ENCODE data around the gene MEG3. TPM values are rescaled to one million over a fixed set of nuclear protein-coding genes. Genes with fewer than 3 reads are reported as not detected.
A peak's percentile ranks its signal among the peaks of the same experiment; 100 is the strongest.

The MEG3 gene
- total RNA-seq, 1 experiment from 2014 or later: 338 TPM

- no peak for TF ChIP-seq ZNF263 (CRISPR knock-in tag; IDR thresholded peaks at IDR 0.05; ENCODE audit: low read depth)
- TF ChIP-seq IRF1 (CRISPR knock-in tag; IDR thresholded peaks at IDR 0.05): no peak
- TF ChIP-seq HMGA2 (CRISPR knock-in tag; IDR thresholded peaks at IDR 0.05): no peak
- Mint-ChIP-seq H3K4me1 (peaks cover 54% of the 10 kb centered on the region), H3K9me3 (0 out of 2 replicates have a peak, but pooled peaks cover 7% of the 10 kb centered on the region), H3K36me3 (peaks cover 24% of the 10 kb centered on the region), H3K27ac (peak overlapping the region; percentile 64; the same call in 1 of the 2 replicates), H3K4me3 (peak overlapping the region; percentile 31), H3K27me3 (ENCODE audit: low read depth) (peaks cover 64% of the 10 kb centered on the region)
- ChIA-PET POLR2A (no interaction called here), CTCF (interaction anchor here (0.8 to 5.1 kb wide), 8 partner anchors 17 to 333 kb away, joined by 3 to 35 read pairs (median 4); no protein-coding TSS in a partner anchor)
- peak; percentile 40 for ATAC-seq
- peak; percentile 44 for DNase-seq (ENCODE audit: low spot score)
Observed at GRCh38 chr14:100902295-100903133, 76.6 kb downstream of the MEG3 start.

- peaks cover 30% of the 10 kb centered on the region for H3K36me3 Mint-ChIP-seq
- DNase-seq (ENCODE audit: low spot score) (no peak), ATAC-seq (no peak)
- ChIA-PET CTCF (interaction anchor here (0.8 to 1.7 kb wide), 5 partner anchors 18 to 333 kb away, joined by 3 to 5 read pairs (median 4); no protein-coding TSS in a partner anchor), POLR2A (no interaction called here)
- no peak overlapping the region for H3K27ac Mint-ChIP-seq
- peak overlapping the region; percentile 10; the same call in 1 of the 2 replicates for H3K4me3 Mint-ChIP-seq
- peaks cover 64% of the 10 kb centered on the region for H3K27me3 Mint-ChIP-seq (ENCODE audit: low read depth)
- H3K9me3 Mint-ChIP-seq: 0 out of 2 replicates have a peak, but pooled peaks cover 7% of the 10 kb centered on the region
- H3K4me1 Mint-ChIP-seq: peaks cover 52% of the 10 kb centered on the region
- TF ChIP-seq FOXP4 (CRISPR knock-in tag; IDR thresholded peaks at IDR 0.05) (no peak), ESRRA (CRISPR knock-in tag; IDR thresholded peaks at IDR 0.05; ENCODE audit: borderline replicate concordance) (no peak), ARID4B (CRISPR knock-in tag; IDR thresholded peaks at IDR 0.05; ENCODE audit: borderline replicate concordance) (no peak), AFF4 (CRISPR knock-in tag; IDR thresholded peaks at IDR 0.05; ENCODE audit: borderline replicate concordance) (no peak), TP53 (CRISPR knock-in tag; IDR thresholded peaks at IDR 0.05) (no peak), NR2C2 (CRISPR knock-in tag; IDR thresholded peaks at IDR 0.05) (no peak), MLX (CRISPR knock-in tag; IDR thresholded peaks at IDR 0.05) (no peak), SP1 (CRISPR knock-in tag; conservative IDR thresholded peaks at IDR 0.05) (no peak), ZNF263 (CRISPR knock-in tag; IDR thresholded peaks at IDR 0.05; ENCODE audit: low read depth) (no peak), RORB (CRISPR knock-in tag; IDR thresholded peaks at IDR 0.05) (no peak), CBFB (CRISPR knock-in tag; IDR thresholded peaks at IDR 0.05; ENCODE audit: low read depth) (no peak), CTCF (IDR thresholded peaks at IDR 0.05) (no peak), OVOL2 (CRISPR knock-in tag; IDR thresholded peaks at IDR 0.05; ENCODE audit: borderline replicate concordance) (no peak), CDX4 (CRISPR knock-in tag; IDR thresholded peaks at IDR 0.05; ENCODE audit: borderline replicate concordance) (no peak), CREM (CRISPR knock-in tag; IDR thresholded peaks at IDR 0.05) (no peak), ZNF219 (CRISPR knock-in tag; IDR thresholded peaks at IDR 0.05; ENCODE audit: borderline replicate concordance) (no peak)
Observed at GRCh38 chr14:100903134-100903468, 77.2 kb downstream of the MEG3 start.
